Measurements from ENCODE around the gene SDSL.

The SDSL gene

GRCh38 chr12:113381220-113381619, 41.0 kb upstream of the SDSL start:
- TF ChIP-seq CTCF (IDR thresholded peaks at IDR 0.05), result no peak
- Histone ChIP-seq H3K36me3 (peaks cover 41 to 92% (median 75%) of the 10 kb centered on the region in 3 donors), H3K4me3 (no peak overlapping the region), H3K4me1 (no peaks in the 10 kb centered on the region), H3K27ac (no peak overlapping the region), H3K9me3 (no peaks in the 10 kb centered on the region), H3K27me3 (no peaks in the 10 kb centered on the region)
- intact Hi-C loops (cut with DNase I; ENCODE audit: low total_unique reads), result no loop called here
- DNase-seq, result no peak

GRCh38 chr12:113382206-113382605, 40.0 kb upstream of the SDSL start:
- Histone ChIP-seq H3K4me1 (no peaks in the 10 kb centered on the region), H3K36me3 (peaks cover 46 to 92% (median 75%) of the 10 kb centered on the region in 3 donors), H3K4me3 (no peak overlapping the region), H3K27ac (no peak overlapping the region), H3K9me3 (no peaks in the 10 kb centered on the region), H3K27me3 (no peaks in the 10 kb centered on the region)
- intact Hi-C loops (cut with DNase I; ENCODE audit: low total_unique reads), result no loop called here
- DNase-seq, result no peak
- no peak for TF ChIP-seq CTCF (IDR thresholded peaks at IDR 0.05)

GRCh38 chr12:113384778-113385177, 37.4 kb upstream of the SDSL start:
- Histone ChIP-seq H3K9me3 (no peaks in the 10 kb centered on the region), H3K27ac (no peak overlapping the region), H3K4me3 (no peak overlapping the region), H3K27me3 (no peaks in the 10 kb centered on the region), H3K4me1 (no peaks in the 10 kb centered on the region), H3K36me3 (peaks cover 63 to 97% (median 87%) of the 10 kb centered on the region in 3 donors)
- DNase-seq, result no peak
- intact Hi-C loops (cut with DNase I; ENCODE audit: low total_unique reads), result no loop called here
- TF ChIP-seq CTCF (IDR thresholded peaks at IDR 0.05), result no peak

- Histone ChIP-seq H3K36me3 (peaks cover 61 to 98% (median 88%) of the 10 kb centered on the region in 3 donors), H3K4me3 (no peak overlapping the region), H3K27me3 (no peaks in the 10 kb centered on the region), H3K9me3 (no peaks in the 10 kb centered on the region), H3K27ac (no peak overlapping the region), H3K4me1 (no peaks in the 10 kb centered on the region)
- TF ChIP-seq CTCF (IDR thresholded peaks at IDR 0.05), result no peak
- intact Hi-C loops (cut with DNase I; ENCODE audit: low total_unique reads), result no loop called here
- no peak for DNase-seq
Measured at GRCh38 chr12:113385282-113385882, 36.8 kb upstream of the SDSL start.

- intact Hi-C loops (cut with DNase I; ENCODE audit: low total_unique reads), result no loop called here
- DNase-seq, result no peak
- H3K9me3 ChIP-seq, result no peaks in the 10 kb centered on the region
- TF ChIP-seq CTCF (IDR thresholded peaks at IDR 0.05), result no peak
- peaks cover 54 to 98% (median 83%) of the 10 kb centered on the region in 3 donors for H3K36me3 ChIP-seq
- H3K27me3 ChIP-seq, result no peaks in the 10 kb centered on the region
- H3K4me3 ChIP-seq, result no peak overlapping the region
- no peak overlapping the region for H3K27ac ChIP-seq
- no peaks in the 10 kb centered on the region for H3K4me1 ChIP-seq
Measured at GRCh38 chr12:113386866-113387566, 35.2 kb upstream of the SDSL start.

Data from tibial artery (tissue), 4 donors.